GM18505 (cell line): ENCODE measurements around the gene TIMM21.

ENCODE experiments used
- ATAC-seq: cut with Tn5 transposase; IDR thresholded peaks from one replicate; pipeline ENCODE4 v1.9.1; 2021; ENCODE audit not compliant: unreplicated experiment
- POLR2A ChIP-seq: IDR thresholded peaks from 4 replicates; pipeline ENCODE4 v1.6.1; 2011; ENCODE audit warnings: borderline replicate concordance; ENCODE audit not compliant: insufficient read depth, insufficient read length; ENCODE audit errors: extremely low read depth

The TIMM21 gene, protein sequence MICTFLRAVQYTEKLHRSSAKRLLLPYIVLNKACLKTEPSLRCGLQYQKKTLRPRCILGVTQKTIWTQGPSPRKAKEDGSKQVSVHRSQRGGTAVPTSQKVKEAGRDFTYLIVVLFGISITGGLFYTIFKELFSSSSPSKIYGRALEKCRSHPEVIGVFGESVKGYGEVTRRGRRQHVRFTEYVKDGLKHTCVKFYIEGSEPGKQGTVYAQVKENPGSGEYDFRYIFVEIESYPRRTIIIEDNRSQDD

GRCh38 chr18:74147779-74148542 lies at the start of gene TIMM21, which contains the start of gene FBXO15:
TIMM21 (plus strand) TSS chr18:74148523; CDS start chr18:74148809, 286 bp downstream.
FBXO15 (minus strand) TSS chr18:74147834; CDS start chr18:74147785, 49 bp downstream.
- peak; percentile 89 for ATAC-seq
- peak; percentile 86 for TF ChIP-seq POLR2A

- TF ChIP-seq POLR2A: no peak
- no peak for ATAC-seq
Measured at GRCh38 chr18:74108460-74108859, 39.9 kb upstream of the TIMM21 start.

- ATAC-seq: no peak
- TF ChIP-seq POLR2A: no peak
Measured at GRCh38 chr18:74110149-74110548, 38.2 kb upstream of the TIMM21 start.

- no peak for TF ChIP-seq POLR2A
- ATAC-seq: no peak
Measured at GRCh38 chr18:74110976-74111375, 37.3 kb upstream of the TIMM21 start.

GRCh38 chr18:74113711-74114110 lies 34.6 kb upstream of the TIMM21 start:
- no peak for ATAC-seq
- TF ChIP-seq POLR2A: no peak

DNA sequence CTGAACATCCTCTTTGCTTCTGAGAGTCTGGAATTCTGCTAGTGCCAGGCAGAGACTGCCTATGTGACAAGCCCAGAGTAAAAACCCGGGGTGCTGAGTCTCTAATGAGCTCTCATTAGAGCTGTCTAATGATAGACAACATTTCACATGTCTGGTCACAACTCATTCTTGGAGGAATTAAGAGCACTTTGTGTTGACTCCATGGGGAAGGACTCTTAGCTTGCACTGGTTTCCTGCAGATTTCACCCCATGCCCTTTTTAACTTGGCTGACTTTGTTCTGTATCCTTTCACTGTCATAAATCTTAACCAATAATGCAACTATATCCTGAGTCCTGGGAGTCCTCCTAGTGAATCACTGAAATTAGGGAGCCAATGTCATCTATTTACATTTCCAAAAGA lies 34.2 kb upstream of the TIMM21 start:
- TF ChIP-seq POLR2A: no peak
- ATAC-seq: no peak

DNA sequence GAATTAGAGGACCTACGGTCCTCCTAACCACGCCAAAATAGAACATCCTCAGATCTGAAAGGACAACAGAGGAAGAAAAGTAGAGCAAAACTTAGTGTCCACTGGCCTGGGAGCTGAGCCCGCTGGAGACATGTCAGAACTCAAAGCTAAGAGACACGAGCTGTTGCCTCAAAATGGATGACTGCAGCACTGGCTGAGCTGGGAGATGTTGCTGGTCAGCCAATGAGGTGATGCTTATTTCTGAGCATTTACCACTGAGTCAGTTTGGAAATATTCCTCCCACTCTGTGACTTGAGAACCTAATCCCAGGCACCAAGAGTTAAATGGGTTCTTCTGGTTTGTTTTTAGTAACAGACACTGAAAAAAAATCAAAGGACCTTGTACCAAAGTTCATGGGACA lies 33.3 kb upstream of the TIMM21 start:
- no peak for ATAC-seq
- no peak for TF ChIP-seq POLR2A

DNA sequence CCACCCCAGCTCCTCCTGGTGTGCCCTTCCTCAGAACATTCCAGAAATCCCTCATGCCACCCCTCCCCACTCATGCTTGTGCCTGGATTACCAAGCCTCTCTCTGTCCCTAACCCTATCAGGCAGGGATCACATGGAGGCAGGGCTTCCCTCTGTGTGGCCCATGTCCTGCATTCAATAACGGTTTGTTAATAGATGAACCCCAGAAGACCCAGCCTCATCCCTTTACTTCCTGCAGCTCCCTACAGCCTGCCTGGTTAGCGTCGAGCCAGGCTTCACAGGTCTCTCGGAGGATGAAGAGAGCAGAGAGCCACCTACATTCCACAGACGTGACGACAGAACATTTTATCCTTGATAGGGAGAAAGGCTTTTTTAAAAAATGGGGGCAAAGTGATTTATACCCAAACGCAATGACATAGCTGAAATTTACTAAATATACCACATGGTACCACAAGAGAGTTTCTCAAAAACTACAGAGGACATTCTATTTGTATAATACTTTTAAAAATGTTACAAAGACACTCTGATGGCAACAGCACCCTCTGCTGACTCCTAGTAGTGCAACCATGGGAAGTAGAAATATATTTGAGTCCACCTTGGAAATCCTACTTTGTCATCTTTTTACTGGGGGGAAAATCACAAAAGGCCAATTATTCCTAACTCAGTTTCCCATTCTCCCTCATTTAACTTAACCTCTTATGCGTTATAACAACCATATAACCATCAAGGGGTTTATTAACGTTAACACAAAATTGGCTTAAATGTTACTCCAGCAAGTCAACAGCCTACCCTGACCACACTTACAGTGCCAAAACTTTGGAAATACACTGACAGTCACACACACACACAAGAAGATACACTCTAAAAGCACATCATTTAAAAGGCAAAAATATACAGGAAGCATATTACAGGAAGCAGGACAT lies 31.4 kb upstream of the TIMM21 start:
- no peak for TF ChIP-seq POLR2A
- ATAC-seq: no peak

DNA sequence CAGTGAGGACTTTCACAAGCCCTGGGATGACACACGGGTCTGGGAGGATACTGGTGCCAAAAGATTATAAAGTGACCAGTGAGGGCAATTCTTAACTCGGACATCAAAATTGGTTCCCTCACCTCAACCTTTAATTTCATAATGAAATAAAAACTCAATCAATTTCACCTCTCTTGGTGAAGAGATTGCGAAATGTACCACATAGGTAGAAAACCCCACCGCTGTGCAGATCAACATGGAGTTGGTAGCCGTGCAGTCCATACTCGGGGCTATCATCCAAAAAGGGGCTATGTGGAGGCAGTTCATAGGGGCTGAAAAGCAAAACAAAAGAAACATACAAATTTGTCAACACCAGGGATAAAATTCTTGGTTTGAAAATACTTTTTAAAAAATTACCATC lies 25.1 kb upstream of the TIMM21 start:
- TF ChIP-seq POLR2A: no peak
- no peak for ATAC-seq

DNA sequence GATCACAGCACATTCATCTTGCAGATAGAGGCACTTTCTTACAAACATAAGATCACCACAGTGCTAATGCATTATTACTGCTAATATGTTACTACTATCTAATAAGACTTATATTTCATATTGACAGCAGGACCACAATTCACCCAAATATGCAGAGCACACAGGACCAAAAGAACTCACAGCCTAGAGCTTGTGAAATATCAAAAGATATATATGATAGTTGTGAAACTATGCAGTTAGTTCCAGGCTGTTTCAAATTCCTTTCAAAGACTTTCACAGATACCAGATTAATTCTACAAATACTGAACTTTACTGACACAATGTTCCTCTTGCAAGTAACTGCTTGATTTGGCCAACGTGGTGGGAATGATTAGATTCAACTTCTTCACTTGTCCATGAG lies 23.7 kb upstream of the TIMM21 start:
- no peak for TF ChIP-seq POLR2A
- ATAC-seq: no peak

DNA sequence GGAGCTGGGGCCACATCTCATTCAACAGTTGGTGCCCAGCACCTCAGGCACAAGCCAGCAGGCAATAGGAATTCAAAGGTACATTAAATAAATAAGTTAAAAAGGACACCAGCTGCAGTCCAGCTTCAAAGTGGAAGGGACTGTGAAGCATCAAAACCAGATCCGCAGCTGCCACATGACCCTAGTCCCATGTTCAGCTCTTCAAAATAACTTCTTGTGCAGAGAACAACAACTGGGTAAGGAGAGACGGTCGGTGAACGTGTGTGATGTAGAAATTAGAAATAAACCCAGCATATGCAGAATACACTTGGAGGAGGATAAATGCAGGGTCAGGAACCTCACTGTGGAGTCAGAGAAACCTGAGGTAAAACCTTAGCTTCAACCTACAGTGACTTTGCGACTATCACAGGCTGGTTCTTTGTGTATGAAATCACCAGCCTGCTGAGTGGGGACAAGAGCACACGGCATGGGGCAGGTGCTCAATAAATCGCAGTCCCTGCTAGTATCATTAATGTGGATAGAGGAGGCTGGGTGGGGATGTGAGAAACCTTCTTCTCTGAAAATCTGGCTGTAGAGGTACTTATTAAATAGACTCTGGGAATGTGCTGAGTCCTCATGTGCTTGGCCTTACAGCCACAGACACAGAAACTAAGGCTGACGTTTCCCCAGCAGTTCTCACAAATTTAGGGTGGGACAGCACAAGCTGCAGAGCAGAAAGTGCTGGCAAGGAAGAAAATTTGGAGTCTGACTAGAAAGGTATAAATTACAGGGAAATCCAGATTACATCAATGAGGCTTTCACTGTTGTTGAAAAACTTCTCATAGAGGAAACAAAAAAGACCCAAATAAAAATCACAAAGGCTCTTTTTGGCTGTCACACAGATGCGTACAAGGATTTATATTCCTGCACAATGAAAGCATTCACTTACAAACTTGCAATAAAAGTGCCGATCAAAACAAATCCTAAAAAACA lies 21.4 kb upstream of the TIMM21 start:
- no peak for TF ChIP-seq POLR2A

GRCh38 chr18:74128159-74128558 lies 20.2 kb upstream of the TIMM21 start:
- ATAC-seq: no peak
- no peak for TF ChIP-seq POLR2A

More for the DNA sequence above, 21.4 kb upstream of the TIMM21 start:
- ATAC-seq: no peak
